Suprapubic skin (tissue), 4 donors: Measurements from ENCODE around the gene BAHCC1.

Experiments used
- POLR2A ChIP-seq, 2 donors: fragments of 450-650 bp; IDR thresholded peaks; one replicate each; pipeline ENCODE4 v1.6.1; 2017; ENCODE audit warnings: antibody characterized with exemption in 2 of 2, mild to moderate bottlenecking in 2 of 2, moderate library complexity in 2 of 2
- POLR2AphosphoS5 ChIP-seq, 3 donors: sonication (generic); formaldehyde crosslinking; IDR thresholded peaks; one replicate each; pipeline ENCODE4 v1.6.1; 2017; ENCODE audit warnings: antibody characterized with exemption in 3 of 3
- TF ChIP-seq, protein P1 (sequence below), 2 donors: fragments of 200-600 bp in 1 of 2; fragments of 450-650 bp in 1 of 2; sonication (generic) in 1 of 2; IDR thresholded peaks; one replicate each; pipeline ENCODE4 v1.5.1; 2016 to 2019; ENCODE audit warnings: antibody characterized with exemption in 2 of 2, mild to moderate bottlenecking in 1 of 2, moderate library complexity in 1 of 2

DNA sequence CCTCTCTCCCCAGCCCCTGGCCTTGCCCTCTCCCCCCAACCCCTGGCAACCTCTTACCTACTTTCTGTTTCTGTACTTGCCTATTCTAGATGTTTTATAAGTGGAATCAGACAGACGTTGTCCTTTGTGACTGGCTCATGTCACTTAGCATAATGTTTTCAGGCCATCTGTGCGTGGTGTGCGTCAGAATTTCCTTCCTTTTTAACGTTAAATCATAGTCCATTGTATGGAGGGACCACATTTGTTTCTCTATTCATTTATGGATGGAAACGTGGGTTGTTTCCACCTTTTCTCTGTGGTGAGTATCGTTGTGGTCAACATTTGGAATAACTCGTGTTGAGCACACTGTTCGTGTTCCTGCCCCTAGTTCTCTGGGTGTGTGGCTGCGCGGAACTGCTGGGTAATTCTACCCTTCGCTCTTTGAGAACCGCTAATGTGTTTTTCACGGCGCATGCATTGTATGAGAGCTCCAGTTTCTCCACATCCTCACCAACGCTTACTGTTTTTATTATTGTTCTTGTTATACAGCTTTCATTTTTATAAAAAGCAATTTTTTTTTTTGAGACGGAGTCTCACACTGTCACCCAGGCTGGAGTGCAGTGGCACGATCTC, 91.0 kb downstream of the BAHCC1 start:
- TF ChIP-seq, protein P1, sequence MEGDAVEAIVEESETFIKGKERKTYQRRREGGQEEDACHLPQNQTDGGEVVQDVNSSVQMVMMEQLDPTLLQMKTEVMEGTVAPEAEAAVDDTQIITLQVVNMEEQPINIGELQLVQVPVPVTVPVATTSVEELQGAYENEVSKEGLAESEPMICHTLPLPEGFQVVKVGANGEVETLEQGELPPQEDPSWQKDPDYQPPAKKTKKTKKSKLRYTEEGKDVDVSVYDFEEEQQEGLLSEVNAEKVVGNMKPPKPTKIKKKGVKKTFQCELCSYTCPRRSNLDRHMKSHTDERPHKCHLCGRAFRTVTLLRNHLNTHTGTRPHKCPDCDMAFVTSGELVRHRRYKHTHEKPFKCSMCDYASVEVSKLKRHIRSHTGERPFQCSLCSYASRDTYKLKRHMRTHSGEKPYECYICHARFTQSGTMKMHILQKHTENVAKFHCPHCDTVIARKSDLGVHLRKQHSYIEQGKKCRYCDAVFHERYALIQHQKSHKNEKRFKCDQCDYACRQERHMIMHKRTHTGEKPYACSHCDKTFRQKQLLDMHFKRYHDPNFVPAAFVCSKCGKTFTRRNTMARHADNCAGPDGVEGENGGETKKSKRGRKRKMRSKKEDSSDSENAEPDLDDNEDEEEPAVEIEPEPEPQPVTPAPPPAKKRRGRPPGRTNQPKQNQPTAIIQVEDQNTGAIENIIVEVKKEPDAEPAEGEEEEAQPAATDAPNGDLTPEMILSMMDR (IDR thresholded peaks at IDR 0.05): no peak
- TF ChIP-seq POLR2AphosphoS5 (IDR thresholded peaks at IDR 0.05) (no peak), POLR2A (IDR thresholded peaks at IDR 0.05) (no peak)
